HFF-Myc (cell line): ENCODE results near the gene STX10.
A peak's percentile ranks its signal among the peaks of the same experiment; 100 is the strongest.

ENCODE experiments used
- DNase-seq: peaks from one replicate; pipeline ENCODE4 v3.0.0-alpha.2; 2011; ENCODE audit warnings: low read depth; ENCODE audit errors: extremely low read depth
- H3K4me3 ChIP-seq: replicated peaks from 2 replicates; pipeline ENCODE4 v1.5.1; 2011; ENCODE audit warnings: low read depth, mild to moderate bottlenecking, control low read depth, low read length
- CTCF ChIP-seq: IDR thresholded peaks from 2 replicates; pipeline ENCODE4 v1.5.1; 2012; ENCODE audit warnings: mild to moderate bottlenecking, low read depth, low read length, control low read depth; ENCODE audit errors: missing control alignments

STX10 gene

GRCh38 chr19:13160557-13160956 is 10.4 kb upstream of the STX10 start:
- no peak for DNase-seq
- TF ChIP-seq CTCF = no peak
- no peak overlapping the region for H3K4me3 ChIP-seq

- no peak for TF ChIP-seq CTCF
- DNase-seq = no peak
Observed at GRCh38 chr19:13159713-13160112, 9.5 kb upstream of the STX10 start.

GRCh38 chr19:13155472-13156359 is 5.5 kb upstream of the STX10 start:
- peak overlapping the region; percentile 98 for H3K4me3 ChIP-seq
- DNase-seq = no peak
- TF ChIP-seq CTCF = no peak

More at GRCh38 chr19:13159713-13160112, 9.5 kb upstream of the STX10 start:
- H3K4me3 ChIP-seq = no peak overlapping the region

GRCh38 chr19:13154911-13155471 is 4.8 kb upstream of the STX10 start:
- H3K4me3 ChIP-seq = peak overlapping the region; percentile 98
- peak; percentile 16 for TF ChIP-seq CTCF
- no peak for DNase-seq

GRCh38 chr19:13154241-13154778 is 4.1 kb upstream of the STX10 start:
- H3K4me3 ChIP-seq = peak overlapping the region; percentile 98
- TF ChIP-seq CTCF = no peak
- DNase-seq = no peak

DNA sequence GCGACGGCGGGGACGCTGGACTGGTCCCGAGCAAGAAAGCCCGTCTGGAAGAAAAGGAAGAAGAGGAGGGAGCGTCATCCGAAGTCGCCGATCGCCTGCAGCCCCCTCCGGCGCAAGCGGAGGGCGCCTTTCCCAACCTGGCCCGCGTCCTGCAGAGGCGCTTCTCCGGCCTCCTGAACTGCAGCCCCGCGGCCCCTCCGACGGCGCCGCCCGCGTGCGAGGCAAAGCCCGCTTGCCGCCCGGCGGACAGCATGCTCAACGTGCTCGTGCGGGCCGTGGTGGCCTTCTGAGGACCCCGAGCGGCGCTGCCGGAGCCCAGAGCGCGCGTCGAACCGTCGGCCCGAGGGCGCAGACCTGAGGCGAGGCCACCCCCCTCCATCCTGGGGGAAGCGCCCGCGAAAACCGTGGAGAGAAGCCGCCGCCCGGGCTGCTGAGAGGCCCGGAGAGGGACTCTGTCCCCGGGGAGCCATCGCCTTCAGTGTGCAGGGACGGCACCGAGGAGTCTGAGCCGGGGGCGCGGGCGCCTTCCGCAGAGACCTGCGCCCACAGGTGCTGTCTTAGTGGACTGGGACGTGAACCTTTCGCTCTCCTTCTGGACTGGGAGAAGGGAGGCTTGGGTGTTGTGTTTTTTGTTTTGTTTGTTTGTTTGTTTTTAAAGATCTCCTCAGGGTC is 3.5 kb upstream of the STX10 start:
- peak overlapping the region; percentile 98 for H3K4me3 ChIP-seq
- DNase-seq = no peak
- TF ChIP-seq CTCF = no peak
